ENCODE data around the gene LZTS3. TPM values are rescaled to one million over a fixed set of nuclear protein-coding genes. Genes with fewer than 3 reads are reported as not detected.

Gene LZTS3
- polyA plus RNA-seq, 1 of the 3 experiments (the other 2 are of a cell fraction) = 11.9 TPM

- H3K79me2 ChIP-seq (ENCODE audit: insufficient read depth) = peaks cover 98% of the 10 kb centered on the region
- ChIA-PET POLR2A (no interaction called here), CTCF (no interaction called here)
- no peak overlapping the region for H3K27ac ChIP-seq (ENCODE audit: low read depth in 2 of 2, low read length in 1 of 2)
- no peak for DNase-seq
- 92% methylated on average over 10 of the region's 10 CpGs for WGBS (ENCODE audit: low lambda C conversion rate)
- peaks cover 48% of the 10 kb centered on the region for H4K20me1 ChIP-seq (ENCODE audit: insufficient read depth)
- no peak overlapping the region for H2AFZ ChIP-seq (ENCODE audit: low read depth)
- no peaks in the 10 kb centered on the region for H3K27me3 ChIP-seq (ENCODE audit: insufficient read depth)
- H3K4me2 ChIP-seq = no peak overlapping the region
- H3F3A ChIP-seq (replicated peaks; ENCODE audit: insufficient read depth) = peaks cover 3% of the 10 kb centered on the region
- TF ChIP-seq MAX (IDR thresholded peaks at IDR 0.05; ENCODE audit: low read depth) (no peak), PBX3 (IDR thresholded peaks at IDR 0.05) (no peak), ZBTB33 (IDR thresholded peaks at IDR 0.05; ENCODE audit: borderline replicate concordance, low read depth) (no peak), RAD21 (IDR thresholded peaks at IDR 0.05; ENCODE audit: low read length) (no peak), CHD2 (IDR thresholded peaks at IDR 0.05; ENCODE audit: low read length, partially characterized antibody) (no peak), REST (IDR thresholded peaks at IDR 0.05; ENCODE audit: low read depth, low read length) (no peak), GATA2 (CRISPR knock-in tag; IDR thresholded peaks at IDR 0.05) (no peak), MXI1 (IDR thresholded peaks at IDR 0.05; ENCODE audit: low read depth, low read length) (no peak), EP300 (IDR thresholded peaks at IDR 0.05; ENCODE audit: borderline replicate concordance in 1 of 2, low read depth in 1 of 2, low read length in 1 of 2) (no peak), FOXJ3 (CRISPR knock-in tag; IDR thresholded peaks at IDR 0.05) (no peak), USF2 (IDR thresholded peaks at IDR 0.05; ENCODE audit: borderline replicate concordance, low read depth, low read length) (no peak), TCF12 (IDR thresholded peaks at IDR 0.05) (no peak), TAF1 (IDR thresholded peaks at IDR 0.05; ENCODE audit: borderline replicate concordance, low read depth, low read length) (no peak), GABPA (IDR thresholded peaks at IDR 0.05; ENCODE audit: low read depth) (no peak), POLR2AphosphoS5 (IDR thresholded peaks at IDR 0.05; ENCODE audit: low read depth, low read length) (no peak), MEF2A (IDR thresholded peaks at IDR 0.05; ENCODE audit: borderline replicate concordance, low read depth) (no peak), EZH2phosphoT487 (IDR thresholded peaks at IDR 0.05; ENCODE audit: borderline replicate concordance, low read depth) (no peak), FOXM1 (IDR thresholded peaks at IDR 0.05; ENCODE audit: low read depth) (no peak), CTCF (IDR thresholded peaks at IDR 0.05) (no peak)
- no peaks in the 10 kb centered on the region for H3K9me2 ChIP-seq
- H3K9me3 ChIP-seq = no peaks in the 10 kb centered on the region
- H3K4me3 ChIP-seq (ENCODE audit: low read depth in 2 of 2, low read length in 1 of 2) = no peak overlapping the region
- no peaks in the 10 kb centered on the region for H3K4me1 ChIP-seq (ENCODE audit: control insufficient read depth in 1 of 2, insufficient read depth in 2 of 2, low read depth in 1 of 2, low read length in 1 of 2)
- H3K9ac ChIP-seq = no peak overlapping the region
- peaks cover 27 to 32% of the 10 kb centered on the region in 2 experiments for H3K36me3 ChIP-seq (replicated peaks in 1 of 2; ENCODE audit: control insufficient read depth in 1 of 2, insufficient read depth in 2 of 2, low read length in 1 of 2)
Observed at GRCh38 chr20:3146732-3147341, 26.5 kb downstream of the LZTS3 start.

All from SK-N-SH (cell line).